Lung (tissue), 12 donors: ENCODE results near the gene C1QTNF5. TPM values are rescaled to one million over a fixed set of nuclear protein-coding genes. Genes with fewer than 3 reads are reported as not detected.

Experiments used
- ATAC-seq: fragments of 200-7000 bp; cut with Tn5 transposase; one replicate; pipeline ENCODE4 v1.9.1; 2020; ENCODE audit warnings: moderate number of reproducible peaks; ENCODE audit not compliant: insufficient read depth, low FRiP score
- DNase-seq, 3 donors: peaks; one replicate each; pipeline ENCODE4 v3.0.0-alpha.2; 2013 to 2017
- H3K27ac ChIP-seq, 2 donors: one replicate each; pipeline ENCODE4 v1.5.1; 2013; ENCODE audit warnings: mild to moderate bottlenecking in 2 of 2, moderate library complexity in 2 of 2, control low read depth in 1 of 2, inconsistent platforms in 1 of 2, low read depth in 1 of 2, low read length in 1 of 2
- H3K27me3 ChIP-seq, 3 donors: one replicate each; pipeline ENCODE4 v1.5.1; 2013; ENCODE audit warnings: low read length in 2 of 3; ENCODE audit not compliant: control insufficient read depth in 3 of 3, insufficient read depth in 3 of 3
- H3K36me3 ChIP-seq, 4 donors: one replicate each; pipeline ENCODE4 v1.5.1; 2013; ENCODE audit warnings: low read length in 4 of 4, mild to moderate bottlenecking in 1 of 4, moderate library complexity in 1 of 4; ENCODE audit not compliant: control insufficient read depth in 4 of 4, insufficient read depth in 4 of 4
- H3K4me1 ChIP-seq, 5 donors: one replicate each; pipeline ENCODE4 v1.5.1; 2013; ENCODE audit warnings: low read length in 5 of 5, mild to moderate bottlenecking in 2 of 5, moderate library complexity in 1 of 5; ENCODE audit not compliant: control insufficient read depth in 5 of 5, insufficient read depth in 5 of 5
- H3K4me3 ChIP-seq: one replicate; pipeline ENCODE4 v1.5.1; 2013; ENCODE audit warnings: mild to moderate bottlenecking, control low read depth, moderate library complexity
- H3K9ac ChIP-seq, 2 donors: one replicate each; pipeline ENCODE4 v1.5.1; 2013; ENCODE audit warnings: low read length in 2 of 2, control low read depth in 1 of 2; ENCODE audit not compliant: insufficient read depth in 1 of 2
- H3K9me3 ChIP-seq, 4 donors: one replicate each; pipeline ENCODE4 v1.5.1; 2013; ENCODE audit warnings: low read length in 3 of 4, mild to moderate bottlenecking in 1 of 4, moderate library complexity in 1 of 4; ENCODE audit not compliant: control insufficient read depth in 4 of 4, insufficient read depth in 3 of 4
- WGBS, 2 donors: extraction: QIAGEN DNeasy Blood & Tissue Kit; methylation state at CpG; one replicate each; pipeline ENCODE4 v1.1.7; 2013; 5-methylcytosine and 5-hydroxymethylcytosine counted together
- polyA plus RNA-seq, 2 donors: library from polyadenylated mRNA; stranded (reverse); fragments of 200-250 nt; gene quantifications; one replicate each; pipeline ENCODE4 v1.2.1, GENCODE V29; 2013
- total RNA-seq, 2 donors: library from RNA; depleted of rRNA in 1 of 2; stranded (reverse); fragments of >200 nt in 1 of 2; gene quantifications; one replicate each; pipeline ENCODE4 v1.2.1, GENCODE V29; 2014 to 2021
- TF ChIP-seq, protein P1 (sequence below): IDR thresholded peaks from 2 replicates; pipeline ENCODE4 v1.5.1; 2012; ENCODE audit warnings: mild to moderate bottlenecking; ENCODE audit errors: control extremely low read depth, extremely low read depth
- donor health status: control.
- donor health status: control.
- donor health status: Bipolar disorder and iron deficiency.
- donor health status: healthy.
- donor health status: DM: yes; HTN: yes; CAD: no.

C1QTNF5 gene
- total and polyA plus RNA-seq, 4 donors: 20.2 to 34.9 (median 28.3) TPM

DNA sequence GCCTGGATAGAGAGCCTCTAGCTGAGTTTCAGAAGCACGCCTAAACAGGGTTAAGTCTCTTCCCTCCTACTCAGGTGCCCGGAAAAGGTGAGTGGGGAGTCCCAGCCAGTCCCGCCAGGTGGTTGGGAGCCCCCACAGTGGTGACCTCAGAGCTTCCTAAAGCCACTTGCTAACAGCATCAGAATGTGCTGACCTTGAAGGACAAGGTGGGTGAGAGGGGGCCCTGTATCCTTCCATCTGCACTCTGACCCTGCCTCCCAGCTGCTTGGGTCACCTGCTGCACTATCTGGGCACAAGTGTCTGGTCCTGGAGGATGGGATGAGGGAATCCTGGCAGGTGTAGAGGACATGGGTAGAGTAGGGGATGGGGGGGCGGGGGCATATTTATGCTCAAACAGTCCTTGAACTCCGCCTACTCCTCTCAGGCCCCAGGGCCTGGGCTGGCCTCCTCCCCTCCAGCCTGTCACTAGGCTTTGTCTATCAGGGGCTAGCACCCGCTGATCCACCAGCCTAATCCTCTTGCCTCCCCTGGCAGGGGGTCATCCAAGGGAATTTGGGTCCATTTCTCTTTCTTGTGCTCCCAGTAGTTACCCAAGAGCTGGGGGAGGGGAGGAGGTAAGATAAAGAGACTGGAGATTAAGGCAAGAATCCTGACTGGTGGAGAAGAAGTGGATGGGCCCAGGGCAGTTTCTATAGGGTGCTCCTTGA is 37.4 kb upstream of the C1QTNF5 start:
- Histone ChIP-seq H3K9me3 (no peaks in the 10 kb centered on the region), H3K27ac (peak overlapping the region in 1 of 2 donors; percentile 98), H3K4me3 (no peak overlapping the region), H3K27me3 (peaks cover 0 to 6% (median 0%) of the 10 kb centered on the region in 3 donors), H3K36me3 (no peaks in the 10 kb centered on the region), H3K4me1 (peaks cover 0 to 40% (median 14%) of the 10 kb centered on the region in 5 donors), H3K9ac (no peak overlapping the region)
- TF ChIP-seq, protein P1, sequence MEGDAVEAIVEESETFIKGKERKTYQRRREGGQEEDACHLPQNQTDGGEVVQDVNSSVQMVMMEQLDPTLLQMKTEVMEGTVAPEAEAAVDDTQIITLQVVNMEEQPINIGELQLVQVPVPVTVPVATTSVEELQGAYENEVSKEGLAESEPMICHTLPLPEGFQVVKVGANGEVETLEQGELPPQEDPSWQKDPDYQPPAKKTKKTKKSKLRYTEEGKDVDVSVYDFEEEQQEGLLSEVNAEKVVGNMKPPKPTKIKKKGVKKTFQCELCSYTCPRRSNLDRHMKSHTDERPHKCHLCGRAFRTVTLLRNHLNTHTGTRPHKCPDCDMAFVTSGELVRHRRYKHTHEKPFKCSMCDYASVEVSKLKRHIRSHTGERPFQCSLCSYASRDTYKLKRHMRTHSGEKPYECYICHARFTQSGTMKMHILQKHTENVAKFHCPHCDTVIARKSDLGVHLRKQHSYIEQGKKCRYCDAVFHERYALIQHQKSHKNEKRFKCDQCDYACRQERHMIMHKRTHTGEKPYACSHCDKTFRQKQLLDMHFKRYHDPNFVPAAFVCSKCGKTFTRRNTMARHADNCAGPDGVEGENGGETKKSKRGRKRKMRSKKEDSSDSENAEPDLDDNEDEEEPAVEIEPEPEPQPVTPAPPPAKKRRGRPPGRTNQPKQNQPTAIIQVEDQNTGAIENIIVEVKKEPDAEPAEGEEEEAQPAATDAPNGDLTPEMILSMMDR: no peak
- 74 to 81% methylated on average over 6 of the region's 6 CpGs for WGBS, 2 donors
- ATAC-seq (no peak), DNase-seq (no peak)

- no peak overlapping the region for H3K9ac ChIP-seq
- H3K4me3 ChIP-seq: no peak overlapping the region
- H3K27ac ChIP-seq: peak overlapping the region in 1 of 2 donors; percentile 98
- H3K4me1 ChIP-seq: peaks cover 0 to 39% (median 14%) of the 10 kb centered on the region in 5 donors
- no peaks in the 10 kb centered on the region for H3K36me3 ChIP-seq
- ATAC-seq (no peak), DNase-seq (no peak)
- no peaks in the 10 kb centered on the region for H3K9me3 ChIP-seq
- peaks cover 0 to 5% (median 0%) of the 10 kb centered on the region in 3 donors for H3K27me3 ChIP-seq
- TF ChIP-seq, protein P1: no peak
- 63% methylated on average over 12 of the region's 12 CpGs for WGBS, 2 donors
Measured at GRCh38 chr11:119377112-119377901, 36.6 kb upstream of the C1QTNF5 start.

- Histone ChIP-seq H3K4me3 (no peak overlapping the region), H3K27me3 (no peaks in the 10 kb centered on the region), H3K27ac (peak overlapping the region in 1 of 2 donors; percentile 81), H3K36me3 (no peaks in the 10 kb centered on the region), H3K9me3 (no peaks in the 10 kb centered on the region), H3K4me1 (peaks cover 0 to 33% (median 8%) of the 10 kb centered on the region in 5 donors), H3K9ac (no peak overlapping the region)
- 66 to 84% methylated on average over 11 of the region's 11 CpGs for WGBS, 2 donors
- TF ChIP-seq, protein P1: no peak
- DNase-seq (peak; percentile 42 to 73 (median 72)), ATAC-seq (no peak)
Measured at GRCh38 chr11:119376197-119376847, 35.6 kb upstream of the C1QTNF5 start.
